GM06990 (cell line): ENCODE results near the gene PORCN.
"Not testable (repeated sequence)": the region's sequence is repeated elsewhere in the genome, so short reads cannot be mapped to it uniquely, and the experiment has no call there.

ENCODE experiments used
- DNase-seq: peaks from one replicate; pipeline ENCODE4 v3.0.0-alpha.2; 2011; ENCODE audit not compliant: insufficient read length; ENCODE audit errors: extremely low read depth
- H3K27me3 ChIP-seq: replicated peaks from 2 replicates; pipeline ENCODE4 v1.6.0; 2011; ENCODE audit warnings: low read length; ENCODE audit not compliant: control insufficient read depth, insufficient read depth
- H3K36me3 ChIP-seq: 2 replicates; pipeline ENCODE4 v1.5.1; 2011; ENCODE audit warnings: low read length; ENCODE audit not compliant: control insufficient read depth, insufficient read depth
- H3K4me3 ChIP-seq: replicated peaks from 2 replicates; pipeline ENCODE4 v1.5.1; 2011; ENCODE audit warnings: low read depth, mild to moderate bottlenecking, control low read depth, low read length
- CTCF ChIP-seq: IDR thresholded peaks from 2 replicates; pipeline ENCODE4 v1.5.1; 2011; ENCODE audit warnings: low read length, control low read depth, mild to moderate bottlenecking, inconsistent platforms; ENCODE audit not compliant: insufficient read depth, poor library complexity, severe bottlenecking

PORCN gene

DNA sequence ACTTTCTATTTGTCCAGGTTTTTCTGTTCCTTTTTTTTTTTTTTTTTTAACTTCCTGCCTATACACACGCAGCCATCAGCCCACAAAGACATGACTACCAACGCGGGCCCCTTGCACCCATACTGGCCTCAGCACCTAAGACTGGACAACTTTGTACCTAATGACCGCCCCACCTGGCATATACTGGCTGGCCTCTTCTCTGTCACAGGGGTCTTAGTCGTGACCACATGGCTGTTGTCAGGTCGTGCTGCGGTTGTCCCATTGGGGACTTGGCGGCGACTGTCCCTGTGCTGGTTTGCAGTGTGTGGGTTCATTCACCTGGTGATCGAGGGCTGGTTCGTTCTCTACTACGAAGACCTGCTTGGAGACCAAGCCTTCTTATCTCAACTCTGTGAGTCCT lies 14.9 kb downstream of the PORCN start:
- no peak overlapping the region for H3K4me3 ChIP-seq
- TF ChIP-seq CTCF = no peak
- DNase-seq = no peak
- no peaks in the 10 kb centered on the region for H3K27me3 ChIP-seq
- peaks cover 2% of the 10 kb centered on the region for H3K36me3 ChIP-seq

DNA sequence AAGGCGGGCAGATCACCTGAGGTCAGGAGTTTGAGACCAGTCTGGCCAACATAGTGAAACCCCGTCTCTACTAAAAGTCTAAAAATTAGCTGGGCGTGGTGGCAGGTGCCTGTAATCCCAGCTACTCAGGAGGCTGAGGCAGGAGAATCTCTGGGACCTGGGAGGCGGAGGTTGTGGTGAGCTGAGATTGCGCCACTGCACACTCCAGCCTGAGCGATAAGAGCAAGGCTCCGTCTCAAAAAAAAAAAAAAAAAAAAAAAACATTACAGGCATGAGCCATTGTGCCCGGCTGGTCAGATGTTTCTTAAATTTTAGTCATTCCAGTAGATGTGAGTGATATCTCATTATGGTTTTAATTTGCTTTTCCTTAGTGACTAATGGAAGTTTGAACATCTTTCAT lies 17.1 kb downstream of the PORCN start:
- not testable (repeated sequence) for DNase-seq, H3K27me3 ChIP-seq, H3K36me3 ChIP-seq, H3K4me3 ChIP-seq

- Histone ChIP-seq H3K27me3 (no peaks in the 10 kb centered on the region), H3K4me3 (no peak overlapping the region), H3K36me3 (peaks cover 4% of the 10 kb centered on the region)
- TF ChIP-seq CTCF = no peak
- DNase-seq = no peak
These were observed 21.9 kb downstream of the PORCN start for GRCh38 chrX:48530736-48531135.

- H3K27me3 ChIP-seq = no peaks in the 10 kb centered on the region
- no peak overlapping the region for H3K4me3 ChIP-seq
These were observed 22.7 kb downstream of the PORCN start for GRCh38 chrX:48531358-48531959.

GRCh38 chrX:48532161-48532560 lies 23.4 kb downstream of the PORCN start:
- Histone ChIP-seq H3K4me3 (no peak overlapping the region), H3K36me3 (peaks cover 2% of the 10 kb centered on the region), H3K27me3 (no peaks in the 10 kb centered on the region)
- no peak for DNase-seq
- TF ChIP-seq CTCF = no peak

More at GRCh38 chrX:48531358-48531959, 22.7 kb downstream of the PORCN start:
- TF ChIP-seq CTCF = no peak
- DNase-seq = no peak
- H3K36me3 ChIP-seq = peaks cover 4% of the 10 kb centered on the region

- Histone ChIP-seq H3K36me3 (peaks cover 2% of the 10 kb centered on the region), H3K27me3 (no peaks in the 10 kb centered on the region), H3K4me3 (no peak overlapping the region)
- TF ChIP-seq CTCF = no peak
- DNase-seq = no peak
These were observed 24.4 kb downstream of the PORCN start for GRCh38 chrX:48533165-48533564.
